Vagina (tissue), 2 donors: Measurements from ENCODE around the gene ITGA6.

ENCODE experiments used
- POLR2A ChIP-seq, 2 donors: fragments of 450-650 bp; IDR thresholded peaks; one replicate each; pipeline ENCODE4 v1.6.1; 2017; ENCODE audit warnings: antibody characterized with exemption in 2 of 2, mild to moderate bottlenecking in 2 of 2, moderate library complexity in 2 of 2
- POLR2AphosphoS5 ChIP-seq, 2 donors: sonication (generic); formaldehyde crosslinking; IDR thresholded peaks; one replicate each; pipeline ENCODE4 v1.9.0; 2017; ENCODE audit warnings: antibody characterized with exemption in 2 of 2, mild to moderate bottlenecking in 2 of 2, low read depth in 1 of 2; ENCODE audit not compliant: insufficient read depth in 1 of 2

DNA sequence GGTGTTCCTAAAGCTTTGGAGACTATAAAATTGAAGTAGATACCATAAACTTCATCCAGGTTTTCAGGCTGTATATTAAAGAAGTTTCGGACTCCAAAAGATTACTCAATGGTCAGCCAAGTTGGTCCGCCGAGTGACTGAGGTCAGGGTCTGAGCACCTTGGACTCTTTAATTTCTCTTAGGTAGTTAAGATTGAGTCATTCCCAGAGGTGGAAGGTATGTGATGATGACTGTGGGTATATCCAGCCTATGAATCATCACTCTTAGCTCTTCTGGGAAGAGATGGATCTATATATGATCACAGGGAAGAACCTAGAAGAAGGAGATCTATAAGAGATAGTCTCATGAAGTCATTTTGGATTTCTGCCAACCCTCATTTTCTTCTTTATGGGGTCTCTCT lies 3.3 kb downstream of the ITGA6 start:
- TF ChIP-seq POLR2A (IDR thresholded peaks at IDR 0.05) (no peak), POLR2AphosphoS5 (IDR thresholded peaks at IDR 0.05; ENCODE audit: insufficient read depth in 1 of 2, low read depth in 1 of 2) (peak in 1 of 2 donors; percentile 39)
